Glutamatergic neuron (in vitro differentiated cells): ENCODE data around the gene COL6A3. TPM values are rescaled to one million over a fixed set of nuclear protein-coding genes. Genes with fewer than 3 reads are reported as not detected.

ENCODE experiments used
- DNase-seq: peaks from one replicate; pipeline ENCODE4 v3.0.0; 2022
- H3K27ac Mint-ChIP-seq: one replicate; pipeline ENCODE4 v1.8.0; 2020; ENCODE audit warnings: mild to moderate bottlenecking, mixed read lengths, inconsistent platforms; ENCODE audit not compliant: unreplicated experiment
- H3K27me3 Mint-ChIP-seq: one replicate; pipeline ENCODE4 v1.8.0; 2020; ENCODE audit warnings: mild to moderate bottlenecking, moderate library complexity, mixed read lengths, inconsistent platforms; ENCODE audit not compliant: unreplicated experiment
- H3K36me3 Mint-ChIP-seq: one replicate; pipeline ENCODE4 v1.8.0; 2020; ENCODE audit warnings: mild to moderate bottlenecking, mixed read lengths, inconsistent platforms; ENCODE audit not compliant: unreplicated experiment
- H3K4me1 Mint-ChIP-seq: one replicate; pipeline ENCODE4 v1.8.0; 2020; ENCODE audit warnings: mild to moderate bottlenecking, low read depth, mixed read lengths, inconsistent platforms; ENCODE audit not compliant: unreplicated experiment
- H3K4me3 Mint-ChIP-seq: one replicate; pipeline ENCODE4 v1.8.0; 2020; ENCODE audit warnings: mild to moderate bottlenecking, mixed read lengths, inconsistent platforms; ENCODE audit not compliant: unreplicated experiment
- H3K9me3 Mint-ChIP-seq: one replicate; pipeline ENCODE4 v1.8.0; 2020; ENCODE audit warnings: mild to moderate bottlenecking, moderate library complexity, mixed read lengths, inconsistent platforms; ENCODE audit not compliant: unreplicated experiment
- CTCF ChIP-seq: fragments of 200-600 bp; sonication (generic); IDR thresholded peaks from one replicate; pipeline ENCODE4 v1.5.0; 2021; ENCODE audit not compliant: partially characterized antibody, unreplicated experiment
- total RNA-seq: library from RNA; stranded (reverse); fragmentation: NEBNext Ultra II Directional; extraction: Animal tissue kit (Norgen Biotek cat#: 25700); gene quantifications from one replicate; pipeline ENCODE4 v1.2.1, GENCODE V29; 2021; ENCODE audit not compliant: unreplicated experiment

Gene COL6A3
- total RNA-seq, 1 donor from 2014 or later: 0.07 TPM

DNA sequence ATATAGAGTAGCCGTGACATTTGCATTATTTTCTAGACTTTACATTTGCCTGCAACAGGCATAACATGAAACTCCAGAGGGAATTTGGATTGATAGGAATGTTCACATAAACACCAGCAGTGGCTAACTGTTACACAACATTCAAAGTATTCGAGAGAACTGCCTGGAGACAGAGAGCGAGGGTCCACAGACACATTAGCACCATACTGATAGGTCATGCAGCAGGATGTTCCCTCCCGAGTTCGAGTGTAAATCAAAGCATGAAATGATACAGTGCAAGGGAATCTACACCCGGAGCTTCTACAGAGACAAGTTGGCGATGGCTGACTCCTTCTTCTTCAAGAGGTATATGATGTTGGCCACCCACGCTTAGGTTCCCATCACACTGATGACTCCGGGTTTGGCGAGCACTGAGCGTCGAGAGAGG lies 89.5 kb downstream of the COL6A3 start:
- TF ChIP-seq CTCF: no peak
- no peak overlapping the region for H3K4me3 Mint-ChIP-seq
- no peaks in the 10 kb centered on the region for H3K36me3 Mint-ChIP-seq
- no peak overlapping the region for H3K27ac Mint-ChIP-seq
- DNase-seq: no peak
- H3K9me3 Mint-ChIP-seq: peaks cover 2% of the 10 kb centered on the region
- H3K27me3 Mint-ChIP-seq: peaks cover 2% of the 10 kb centered on the region
- H3K4me1 Mint-ChIP-seq: peaks cover 15% of the 10 kb centered on the region

GRCh38 chr2:237323656-237324055 lies 90.3 kb downstream of the COL6A3 start:
- DNase-seq: no peak
- H3K9me3 Mint-ChIP-seq: peaks cover 2% of the 10 kb centered on the region
- H3K36me3 Mint-ChIP-seq: no peaks in the 10 kb centered on the region
- H3K4me1 Mint-ChIP-seq: peaks cover 15% of the 10 kb centered on the region
- no peak for TF ChIP-seq CTCF
- H3K27ac Mint-ChIP-seq: no peak overlapping the region
- peaks cover 2% of the 10 kb centered on the region for H3K27me3 Mint-ChIP-seq
- no peak overlapping the region for H3K4me3 Mint-ChIP-seq

- no peak for DNase-seq
- Mint-ChIP-seq H3K4me3 (no peak overlapping the region), H3K9me3 (peaks cover 2% of the 10 kb centered on the region), H3K27me3 (peaks cover 3% of the 10 kb centered on the region), H3K27ac (no peak overlapping the region), H3K4me1 (peaks cover 15% of the 10 kb centered on the region), H3K36me3 (no peaks in the 10 kb centered on the region)
- no peak for TF ChIP-seq CTCF
Observed at GRCh38 chr2:237322564-237322963, 91.4 kb downstream of the COL6A3 start.

GRCh38 chr2:237321746-237322145 lies 92.2 kb downstream of the COL6A3 start:
- Mint-ChIP-seq H3K9me3 (peaks cover 2% of the 10 kb centered on the region), H3K36me3 (no peaks in the 10 kb centered on the region), H3K27ac (no peak overlapping the region), H3K4me3 (no peak overlapping the region), H3K27me3 (peaks cover 6% of the 10 kb centered on the region), H3K4me1 (peaks cover 7% of the 10 kb centered on the region)
- DNase-seq: no peak
- no peak for TF ChIP-seq CTCF

DNA sequence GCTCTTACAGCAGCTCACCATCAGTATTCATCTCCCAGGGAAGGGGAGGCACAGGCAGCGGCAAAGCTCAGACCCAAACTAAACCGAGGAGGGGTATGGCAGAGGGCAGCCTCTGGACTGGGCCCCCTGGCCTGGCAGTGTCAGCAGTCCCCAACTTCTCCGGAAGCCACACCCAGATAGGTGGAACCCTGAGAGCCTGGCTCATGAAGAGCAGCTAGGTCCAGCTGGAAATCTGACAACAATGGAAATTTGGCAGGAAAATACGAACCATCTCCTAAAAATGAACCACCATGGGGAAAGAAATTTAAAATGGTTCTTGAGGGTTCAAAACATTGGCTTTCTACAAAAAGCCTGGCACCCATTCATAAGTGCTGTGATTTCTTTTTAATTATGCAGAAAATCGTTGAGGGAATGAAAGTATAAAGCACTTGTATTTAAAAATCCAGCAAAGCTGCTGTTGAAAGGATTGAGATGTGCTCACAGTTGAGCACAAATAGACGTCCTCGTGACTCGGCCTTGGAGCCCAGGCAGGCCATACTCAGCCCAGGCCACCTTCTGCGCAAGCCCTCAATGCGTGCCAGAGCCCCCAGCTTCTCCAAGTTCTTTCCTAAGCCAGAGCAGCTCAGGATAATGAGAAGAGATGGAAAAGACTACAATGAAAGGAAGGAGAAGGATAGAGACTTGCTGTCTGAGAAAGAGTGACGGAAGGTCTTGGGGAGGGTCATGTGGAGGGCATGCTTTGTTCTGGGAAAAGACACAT lies 93.0 kb downstream of the COL6A3 start:
- Mint-ChIP-seq H3K27ac (no peak overlapping the region), H3K4me3 (no peak overlapping the region), H3K9me3 (peaks cover 2% of the 10 kb centered on the region), H3K36me3 (no peaks in the 10 kb centered on the region), H3K4me1 (peaks cover 1% of the 10 kb centered on the region), H3K27me3 (peaks cover 6% of the 10 kb centered on the region)
- no peak for DNase-seq
- TF ChIP-seq CTCF: no peak
